A549 treated with GW870086 at 1 μM for 4 hours (cell line): Measurements from ENCODE around the gene PRR20C. TPM values are rescaled to one million over a fixed set of nuclear protein-coding genes. Genes with fewer than 3 reads are reported as not detected.

Experiments
- total RNA-seq: library from RNA; stranded (reverse); fragments of 200-300 nt; extraction: Qiagen RNA extraction; gene quantifications from 5 replicates; pipeline ENCODE4 v1.2.3, GENCODE V29; 2022; ENCODE audit warnings: low read depth

PRR20C gene
- total RNA-seq = not detected in 5 replicates

DNA sequence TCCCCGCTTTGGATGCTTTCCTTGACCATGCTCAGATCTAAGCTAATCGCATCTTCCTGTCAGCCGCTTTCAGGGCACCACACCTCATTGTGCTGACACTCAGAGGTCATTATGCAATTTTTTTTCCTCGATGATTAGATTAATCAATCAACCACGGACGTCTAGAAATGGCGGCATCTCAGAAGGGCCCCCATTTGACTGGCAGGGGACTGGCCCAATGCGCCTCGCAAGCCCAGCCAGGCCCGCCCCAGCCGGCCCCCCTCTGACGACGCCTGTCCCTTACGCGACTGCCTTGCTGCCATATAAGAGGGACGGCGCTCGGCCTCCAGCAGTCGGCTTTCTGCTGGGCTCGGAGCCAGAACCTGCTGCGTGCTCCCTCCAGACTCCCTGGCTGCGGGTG, at the start of gene PRR20C:
PRR20C (plus strand) TSS at position 301 of the 400 bp plus-strand sequence. CDS start 387 bp downstream, outside the sequence.

DNA sequence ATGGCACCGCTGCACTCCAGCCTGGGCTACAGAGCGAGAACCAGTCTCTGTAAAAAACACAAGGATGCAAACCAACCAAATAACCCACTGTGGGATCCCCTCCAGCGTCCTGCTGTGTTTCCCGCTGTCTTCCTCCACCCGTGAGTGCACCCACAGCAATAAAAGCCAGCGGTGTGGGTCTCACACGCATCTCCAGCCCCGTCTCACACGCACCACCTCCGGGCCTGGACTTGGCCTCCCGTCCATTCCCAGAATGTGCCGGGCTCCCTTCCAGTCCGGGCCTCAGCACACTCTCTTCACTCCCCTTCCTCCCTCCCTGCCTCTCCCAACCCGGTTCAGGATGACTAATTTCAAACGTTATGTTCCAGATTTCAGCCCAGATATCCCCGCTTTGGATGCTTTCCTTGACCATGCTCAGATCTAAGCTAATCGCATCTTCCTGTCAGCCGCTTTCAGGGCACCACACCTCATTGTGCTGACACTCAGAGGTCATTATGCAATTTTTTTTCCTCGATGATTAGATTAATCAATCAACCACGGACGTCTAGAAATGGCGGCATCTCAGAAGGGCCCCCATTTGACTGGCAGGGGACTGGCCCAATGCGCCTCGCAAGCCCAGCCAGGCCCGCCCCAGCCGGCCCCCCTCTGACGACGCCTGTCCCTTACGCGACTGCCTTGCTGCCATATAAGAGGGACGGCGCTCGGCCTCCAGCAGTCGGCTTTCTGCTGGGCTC, 13.5 kb upstream of the PRR20C start, which contains the start of gene PRR20A:
PRR20A (plus strand) TSS at position 684 of the 734 bp plus-strand sequence. CDS start 387 bp downstream, outside the sequence.

GRCh38 chr13:57147188-57147587, 6.7 kb upstream of the PRR20C start, which contains the start of gene PRR20B:
PRR20B (plus strand) TSS chr13:57147488; CDS start chr13:57147875, 387 bp downstream.

DNA sequence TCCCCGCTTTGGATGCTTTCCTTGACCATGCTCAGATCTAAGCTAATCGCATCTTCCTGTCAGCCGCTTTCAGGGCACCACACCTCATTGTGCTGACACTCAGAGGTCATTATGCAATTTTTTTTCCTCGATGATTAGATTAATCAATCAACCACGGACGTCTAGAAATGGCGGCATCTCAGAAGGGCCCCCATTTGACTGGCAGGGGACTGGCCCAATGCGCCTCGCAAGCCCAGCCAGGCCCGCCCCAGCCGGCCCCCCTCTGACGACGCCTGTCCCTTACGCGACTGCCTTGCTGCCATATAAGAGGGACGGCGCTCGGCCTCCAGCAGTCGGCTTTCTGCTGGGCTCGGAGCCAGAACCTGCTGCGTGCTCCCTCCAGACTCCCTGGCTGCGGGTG, 6.5 kb downstream of the PRR20C start, which contains the start of gene PRR20D:
PRR20D (plus strand) TSS at position 301 of the 400 bp plus-strand sequence. CDS start 387 bp downstream, outside the sequence.

DNA sequence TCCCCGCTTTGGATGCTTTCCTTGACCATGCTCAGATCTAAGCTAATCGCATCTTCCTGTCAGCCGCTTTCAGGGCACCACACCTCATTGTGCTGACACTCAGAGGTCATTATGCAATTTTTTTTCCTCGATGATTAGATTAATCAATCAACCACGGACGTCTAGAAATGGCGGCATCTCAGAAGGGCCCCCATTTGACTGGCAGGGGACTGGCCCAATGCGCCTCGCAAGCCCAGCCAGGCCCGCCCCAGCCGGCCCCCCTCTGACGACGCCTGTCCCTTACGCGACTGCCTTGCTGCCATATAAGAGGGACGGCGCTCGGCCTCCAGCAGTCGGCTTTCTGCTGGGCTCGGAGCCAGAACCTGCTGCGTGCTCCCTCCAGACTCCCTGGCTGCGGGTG, 13.0 kb downstream of the PRR20C start, which contains the start of gene PRR20E:
PRR20E (plus strand) TSS at position 301 of the 400 bp plus-strand sequence. CDS start 387 bp downstream, outside the sequence.

Other genes starting within 250 kb of the PRR20C start
- not detected in 5 replicates for gene PRR20A, start 13.1 kb upstream of the PRR20C start, total RNA-seq
- not detected in 5 replicates for gene PRR20B, start 6.6 kb upstream of the PRR20C start, total RNA-seq
- not detected in 5 replicates for gene PRR20D, start 6.6 kb downstream of the PRR20C start, total RNA-seq
- gene PRR20E, start 13.1 kb downstream of the PRR20C start, total RNA-seq = not detected in 5 replicates